ENCODE data around the gene CHST15. TPM values are rescaled to one million over a fixed set of nuclear protein-coding genes. Genes with fewer than 3 reads are reported as not detected.
"Not testable (repeated sequence)": the region's sequence is repeated elsewhere in the genome, so short reads cannot be mapped to it uniquely, and the experiment has no call there.

Gene CHST15
- polyA plus RNA-seq, 1 donor, result 20.6 TPM

DNA sequence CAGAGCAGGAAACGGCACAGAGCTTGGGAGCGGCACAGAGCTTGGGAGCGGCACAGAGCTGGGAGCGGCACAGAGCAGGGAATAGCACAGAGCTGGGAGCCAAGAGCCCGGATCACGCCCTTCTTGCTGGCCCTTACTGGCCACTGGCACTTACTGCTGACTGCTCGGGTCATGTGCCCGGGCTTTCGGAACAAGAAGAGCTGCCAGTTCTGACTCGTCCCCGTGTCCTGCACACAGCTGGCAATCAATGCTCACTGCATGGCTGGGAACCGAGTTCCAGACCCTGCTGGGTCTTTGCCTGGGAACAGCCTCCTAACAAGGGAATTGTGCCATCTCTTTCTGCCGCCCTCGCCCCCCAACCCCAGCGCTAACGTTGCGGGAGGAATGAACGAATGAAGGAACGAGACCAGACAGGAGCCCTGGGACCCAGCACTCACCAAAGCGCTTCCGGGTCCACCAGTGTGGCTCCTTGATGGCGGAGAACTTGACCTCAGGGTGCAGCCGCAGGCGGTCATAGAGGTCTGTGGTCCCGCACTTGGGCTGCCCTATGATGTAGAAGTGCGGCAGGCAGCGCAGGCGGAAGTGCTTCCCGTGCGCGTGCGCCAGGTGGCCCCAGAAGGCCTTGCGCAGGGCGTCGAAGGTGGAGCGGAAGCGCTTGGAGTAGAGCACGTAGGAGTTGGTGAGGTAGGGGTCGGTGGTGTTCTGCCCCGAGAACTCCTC lies 49.1 kb downstream of the CHST15 start:
- no peak for DNase-seq

- no peak for DNase-seq
These were observed 49.9 kb downstream of the CHST15 start for GRCh38 chr10:124043310-124044142.

- no peak for DNase-seq
These were observed 50.6 kb downstream of the CHST15 start for GRCh38 chr10:124042656-124043309.

DNA sequence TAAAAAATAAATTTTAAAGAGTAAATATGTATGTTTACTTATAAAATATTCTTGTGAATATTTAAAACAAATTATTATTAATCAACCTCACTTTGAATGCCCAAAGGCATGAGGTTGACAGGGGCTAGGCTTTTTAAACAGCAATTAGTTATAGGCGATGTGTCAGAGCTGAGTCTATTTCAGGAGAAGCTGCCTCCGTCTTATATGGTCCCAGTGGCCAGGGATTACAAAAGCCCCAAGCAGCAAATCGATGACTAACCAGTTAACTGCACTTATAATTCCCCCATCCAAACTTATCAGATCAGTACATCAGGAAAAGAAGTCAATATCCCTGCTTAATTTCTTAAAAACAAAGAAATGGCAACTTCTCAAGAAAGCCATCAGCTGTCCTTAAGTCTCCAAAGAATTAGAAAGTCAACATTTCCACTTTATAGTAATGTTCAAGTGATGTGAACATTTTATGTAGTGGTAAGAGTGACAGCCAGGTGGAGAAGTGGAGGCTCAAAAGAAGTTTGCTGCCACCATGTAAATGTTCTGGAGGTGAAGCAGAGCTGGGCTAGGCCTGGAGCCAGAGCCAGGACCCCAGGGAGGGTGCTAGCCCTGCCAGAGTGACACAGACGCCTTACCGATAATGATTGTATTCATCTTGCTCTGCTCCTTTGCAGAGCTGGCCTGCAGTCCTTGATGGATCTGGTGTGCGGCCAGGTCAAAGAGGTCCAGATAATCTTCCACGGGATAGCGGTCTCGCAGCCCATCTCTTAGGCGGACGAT lies 51.5 kb downstream of the CHST15 start:
- DNase-seq, result no peak

DNA sequence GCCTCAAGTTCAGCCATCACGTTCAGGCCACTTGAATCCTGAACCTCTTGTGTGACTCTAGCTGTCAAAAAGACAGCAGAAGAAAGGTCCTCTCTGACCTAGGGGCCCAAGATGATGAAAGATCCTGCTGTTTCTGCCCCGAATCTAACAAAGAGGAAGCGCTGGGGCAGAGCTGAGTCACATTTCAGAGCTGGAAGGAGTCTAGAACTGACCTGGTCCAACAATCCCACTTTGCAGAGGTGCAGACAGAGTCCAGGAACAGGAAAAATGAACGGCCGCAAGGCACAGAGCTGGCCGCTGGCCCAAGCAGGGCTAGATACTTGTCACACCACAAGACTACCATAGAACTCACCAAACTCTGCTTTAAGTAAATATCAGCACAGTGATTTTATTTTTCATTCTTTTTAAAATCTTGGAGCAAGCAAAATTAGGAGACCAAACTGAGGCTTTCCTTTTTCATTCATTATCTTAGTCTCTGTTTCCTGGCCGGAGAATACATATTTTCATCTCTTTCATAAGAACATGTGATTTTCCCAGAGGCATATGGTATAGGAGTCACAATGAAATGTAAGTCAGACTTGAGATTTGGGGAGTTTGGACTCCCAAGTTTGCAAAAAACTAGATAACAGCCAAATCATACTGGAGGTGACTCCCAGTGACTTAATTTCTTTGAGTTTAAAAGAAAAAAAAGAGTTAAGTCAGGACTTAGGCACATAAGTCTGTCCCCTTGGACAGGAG lies 52.8 kb downstream of the CHST15 start:
- no peak for DNase-seq

DNA sequence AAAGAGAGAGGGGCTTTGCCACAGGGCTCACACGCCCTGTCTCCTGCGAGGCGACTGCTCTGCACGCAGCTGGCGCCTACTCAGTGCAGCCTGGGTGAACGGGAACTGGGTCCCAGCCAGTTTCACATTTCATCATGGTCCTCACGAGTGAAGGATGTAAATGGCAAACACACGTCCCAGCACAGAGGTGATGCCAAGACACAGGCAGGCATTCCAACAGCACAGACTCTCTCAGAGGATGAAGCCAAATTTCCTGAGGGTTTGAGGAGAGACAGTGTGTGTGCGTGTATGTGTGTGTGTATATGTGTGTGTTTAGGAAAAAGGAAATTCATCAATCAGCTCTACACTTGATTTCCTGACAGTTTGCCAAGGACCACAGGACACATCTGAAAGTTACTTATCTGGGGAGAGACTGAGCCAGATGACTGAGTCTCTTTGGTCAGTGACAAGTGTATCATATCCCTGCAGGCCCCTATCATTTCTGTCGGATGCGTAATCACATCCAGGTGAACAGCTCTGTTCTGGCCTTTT lies 53.9 kb downstream of the CHST15 start:
- no peak for DNase-seq

DNA sequence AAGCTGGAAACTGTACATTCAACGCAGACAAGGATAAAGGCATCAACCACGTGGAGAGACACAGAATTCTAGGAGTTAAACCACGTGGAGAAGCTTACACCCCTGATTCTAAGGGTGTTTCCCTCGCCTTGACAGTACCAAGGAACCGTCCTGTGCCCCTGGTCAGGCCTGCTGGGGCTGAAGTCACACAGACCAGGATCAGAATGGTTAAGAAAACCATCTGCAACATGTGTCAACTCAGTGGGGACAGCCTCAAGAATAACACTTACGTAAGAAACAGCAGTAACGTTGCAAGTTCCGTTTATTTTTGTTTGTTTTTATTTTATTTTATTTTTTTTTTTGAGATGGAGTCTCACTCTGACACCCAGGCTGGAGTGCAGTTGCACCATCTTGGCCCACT lies 55.6 kb downstream of the CHST15 start:
- DNase-seq, result no peak

DNA sequence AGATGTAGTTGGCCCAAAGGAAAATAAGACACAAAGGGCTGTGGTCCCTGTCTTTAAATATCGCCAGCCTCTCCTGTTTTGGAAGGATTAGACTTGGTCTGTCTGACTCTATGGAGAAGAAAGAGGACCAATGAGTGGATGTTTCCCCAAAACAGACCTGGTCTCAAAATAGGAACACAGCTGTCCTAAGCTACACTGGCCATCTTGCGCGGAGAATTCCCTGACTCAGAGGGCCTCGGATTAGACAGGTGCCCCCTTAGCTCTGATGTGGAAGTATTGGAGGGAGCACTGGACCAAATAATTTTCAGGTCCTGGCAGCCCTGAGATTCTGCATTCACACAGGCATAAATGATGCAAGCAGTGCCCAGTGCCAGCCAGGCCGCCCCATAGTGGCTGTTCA lies 56.1 kb downstream of the CHST15 start:
- DNase-seq, result no peak

GRCh38 chr10:124036746-124037145 lies 56.7 kb downstream of the CHST15 start:
- DNase-seq, result no peak

GRCh38 chr10:124035928-124036558 lies 57.4 kb downstream of the CHST15 start:
- DNase-seq, result no peak

- DNase-seq, result no peak
These were observed 58.0 kb downstream of the CHST15 start for GRCh38 chr10:124035306-124035927.

DNA sequence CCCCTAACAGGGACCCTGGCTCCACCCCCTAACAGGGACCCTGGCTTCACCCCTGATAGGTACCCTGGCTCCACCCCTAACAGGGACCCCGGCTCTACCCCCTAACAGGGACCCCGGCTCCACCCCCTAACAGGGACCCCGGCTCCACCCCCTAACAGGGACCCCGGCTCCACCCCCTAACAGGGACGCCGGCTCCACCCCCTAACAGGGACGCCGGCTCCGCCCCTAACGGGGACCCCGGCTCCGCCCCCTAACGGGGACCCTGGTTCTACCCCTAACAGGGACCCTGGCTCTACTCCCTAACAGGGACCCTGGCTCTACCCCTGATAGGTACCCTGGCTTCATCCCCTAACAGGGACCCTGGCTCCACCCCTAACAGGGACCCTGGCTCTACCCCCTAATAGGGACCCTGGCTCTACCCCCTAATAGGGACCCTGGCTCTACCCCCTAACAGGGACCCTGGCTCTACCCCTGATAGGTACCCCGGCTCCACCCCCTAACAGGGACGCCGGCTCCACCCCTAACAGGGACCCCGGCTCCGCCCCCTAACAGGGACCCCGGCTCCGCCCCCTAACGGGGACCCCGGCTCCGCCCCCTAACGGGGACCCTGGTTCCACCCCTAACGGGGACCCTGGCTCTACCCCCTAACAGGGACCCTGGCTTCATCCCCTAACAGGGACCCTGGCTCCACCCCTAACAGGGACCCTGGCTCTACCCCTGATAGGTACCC lies 58.7 kb downstream of the CHST15 start:
- DNase-seq, result not testable (repeated sequence)

- DNase-seq, result no peak
These were observed 59.5 kb downstream of the CHST15 start for GRCh38 chr10:124033887-124034218.

DNA sequence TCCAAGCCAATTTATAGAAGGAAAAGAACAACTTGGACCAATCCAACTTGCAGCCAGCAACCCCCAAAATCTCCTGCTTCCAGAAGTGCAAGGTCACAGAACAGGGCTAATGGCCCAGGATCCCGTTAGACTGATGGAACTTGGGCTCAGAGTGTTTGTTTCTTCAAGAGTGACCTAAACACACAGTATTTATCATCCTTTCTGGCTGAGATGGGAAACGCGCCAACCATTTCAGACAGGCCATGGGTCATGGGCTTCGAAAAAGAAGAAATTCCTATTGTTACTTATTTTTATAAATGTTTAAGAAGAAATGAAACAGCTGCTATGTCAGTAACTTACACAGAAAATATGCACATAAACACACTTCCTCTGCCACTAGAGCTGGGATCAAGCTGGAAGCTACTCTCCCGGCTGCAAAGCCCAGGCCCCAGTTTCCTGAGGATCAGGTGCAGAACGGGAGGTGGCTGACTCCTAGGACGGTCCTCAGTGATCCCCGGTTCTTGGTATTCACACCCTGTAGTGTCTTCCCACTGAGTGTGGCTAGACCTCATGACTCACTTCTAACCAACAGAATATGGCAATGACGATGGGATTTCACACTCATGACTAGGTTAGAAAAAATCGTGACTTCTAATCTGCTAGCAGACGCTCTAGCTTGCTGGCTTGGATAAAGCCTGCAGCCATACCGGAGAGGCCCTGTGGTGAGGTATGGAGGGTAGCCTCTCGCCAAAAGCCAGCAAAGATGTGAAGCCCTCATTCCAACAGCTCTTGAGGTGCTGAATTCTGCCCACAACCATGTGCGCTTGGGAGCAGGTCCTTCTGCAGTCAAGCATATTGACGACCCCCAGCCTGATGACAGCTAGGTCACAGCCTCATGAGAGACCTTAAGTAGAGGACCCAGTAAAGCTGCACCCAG lies 60.2 kb downstream of the CHST15 start:
- DNase-seq, result peak; percentile 73

DNA sequence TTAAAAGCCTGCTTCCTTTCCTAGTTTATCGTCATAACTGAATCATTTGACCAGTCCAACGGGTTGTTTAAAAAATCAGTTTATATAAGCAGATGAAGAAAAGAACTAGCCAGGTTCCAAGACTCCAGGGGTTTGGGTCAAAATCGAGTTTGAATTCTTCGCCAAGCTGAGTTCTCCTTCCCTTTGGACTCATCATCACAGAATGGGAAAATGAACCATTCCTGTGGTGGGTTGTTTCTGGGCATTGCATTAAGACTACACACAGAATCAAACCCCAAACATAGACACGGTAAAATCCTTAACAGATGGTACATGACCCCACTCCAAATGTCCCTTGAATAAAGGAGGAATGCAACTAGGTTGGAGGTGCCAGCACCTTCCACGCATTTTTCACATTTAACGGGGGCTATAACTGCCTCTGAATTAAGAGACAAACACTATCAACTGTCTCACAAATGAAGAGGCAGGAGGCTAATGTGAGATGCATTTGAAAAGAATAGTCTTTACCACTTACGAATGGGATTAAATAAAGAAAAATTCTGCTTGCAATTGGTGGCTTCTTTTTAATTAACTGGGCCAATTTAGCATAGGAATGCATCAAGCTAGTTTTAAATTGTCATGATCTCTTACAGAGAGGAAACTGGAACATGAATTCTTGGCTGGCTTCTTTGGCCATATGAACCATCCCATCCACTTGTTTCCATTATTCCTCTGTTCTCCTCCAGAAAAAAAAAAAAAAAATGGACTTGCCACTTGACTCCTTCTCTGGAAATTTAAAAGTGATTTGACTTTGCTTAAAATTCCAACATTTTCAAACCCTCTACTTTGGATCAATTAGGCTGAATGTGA lies 61.1 kb downstream of the CHST15 start:
- no peak for DNase-seq

GRCh38 chr10:124030492-124031110 lies 62.8 kb downstream of the CHST15 start:
- DNase-seq, result no peak

GRCh38 chr10:124030061-124030460 lies 63.3 kb downstream of the CHST15 start:
- no peak for DNase-seq

Data from left kidney (tissue), 2 donors.